Activated CD8-positive, alpha-beta T cell treated with anti-CD3 and anti-CD28 coated beads for 36 hours (primary cell): ENCODE measurements around the gene SLC35A2. TPM values are rescaled to one million over a fixed set of nuclear protein-coding genes. Genes with fewer than 3 reads are reported as not detected.
A peak's percentile ranks its signal among the peaks of the same experiment; 100 is the strongest.

Experiments used
- ATAC-seq: fragments of 200-7000 bp; cut with Tn5 transposase; one replicate; pipeline ENCODE4 v1.10.0; 2021; ENCODE audit warnings: mild to moderate bottlenecking, moderate library complexity
- CTCF ChIA-PET: fragments of 350-600 bp; sonication (Branson Sonifier 250); formaldehyde crosslinking; loops from one replicate; lab custom pipeline; 2021; ENCODE audit warnings: antibody characterized with exemption; lab: Charles Lee
- POLR2A ChIA-PET: fragments of 350-600 bp; sonication (Branson Sonifier 250); formaldehyde crosslinking; loops from one replicate; lab custom pipeline; 2021; ENCODE audit warnings: antibody characterized with exemption; lab: Charles Lee
- DNase-seq: peaks from one replicate; pipeline ENCODE4 v3.0.0-alpha.2; 2020
- H3K27ac Mint-ChIP-seq: one replicate; pipeline ENCODE4 v1.8.0; 2021; ENCODE audit warnings: mild to moderate bottlenecking, mixed read lengths
- H3K27me3 Mint-ChIP-seq: one replicate; pipeline ENCODE4 v1.8.0; 2021; ENCODE audit warnings: mixed read lengths
- H3K36me3 Mint-ChIP-seq: one replicate; pipeline ENCODE4 v1.8.0; 2021; ENCODE audit warnings: low read depth, mixed read lengths
- H3K4me1 Mint-ChIP-seq: one replicate; pipeline ENCODE4 v1.8.0; 2021; ENCODE audit warnings: low read depth, mixed read lengths
- H3K4me3 Mint-ChIP-seq: one replicate; pipeline ENCODE4 v1.8.0; 2021; ENCODE audit warnings: mild to moderate bottlenecking, moderate library complexity, mixed read lengths
- H3K9me3 Mint-ChIP-seq: one replicate; pipeline ENCODE4 v1.8.0; 2021; ENCODE audit warnings: mixed read lengths
- intact Hi-C: fragments of 100-400 bp; cut with micrococcal nuclease; formaldehyde crosslinking; loops from one replicate; pipeline ENCODE4 v1.10.0; 2022
- total RNA-seq, 2 experiments: library from RNA; stranded (reverse); gene quantifications; one replicate each; pipeline ENCODE4 v1.2.3, GENCODE V29; 2021
- TF ChIP-seq, protein P1 (sequence below): fragments of 200-600 bp; IDR thresholded peaks from one replicate; pipeline ENCODE4 v1.8.0; 2022; ENCODE audit warnings: antibody characterized with exemption, mild to moderate bottlenecking

SLC35A2 gene
- total RNA-seq, 2 experiments from 2014 or later = 14.7 to 15.0 TPM

DNA sequence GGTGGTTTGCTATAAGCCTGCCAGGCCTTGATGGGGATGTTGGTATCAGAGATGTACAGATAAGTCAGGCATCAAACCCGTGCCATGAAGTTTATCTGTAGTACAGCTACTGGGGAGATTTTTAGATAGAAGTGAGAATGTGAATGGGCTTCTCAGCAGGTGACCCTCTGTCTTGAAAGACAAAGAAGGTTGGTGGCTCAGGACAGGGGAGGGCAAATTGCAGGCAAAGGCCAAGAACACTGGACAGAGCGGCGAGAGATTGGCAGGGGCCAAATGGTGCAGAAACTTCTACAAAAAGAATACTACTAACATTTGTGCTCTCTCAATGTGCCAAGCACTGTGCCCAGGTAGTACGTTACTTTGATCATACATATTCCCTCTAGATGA is 9.3 kb upstream of the SLC35A2 start:
- intact Hi-C loops = no loop called here
- ATAC-seq (no peak), DNase-seq (no peak)

DNA sequence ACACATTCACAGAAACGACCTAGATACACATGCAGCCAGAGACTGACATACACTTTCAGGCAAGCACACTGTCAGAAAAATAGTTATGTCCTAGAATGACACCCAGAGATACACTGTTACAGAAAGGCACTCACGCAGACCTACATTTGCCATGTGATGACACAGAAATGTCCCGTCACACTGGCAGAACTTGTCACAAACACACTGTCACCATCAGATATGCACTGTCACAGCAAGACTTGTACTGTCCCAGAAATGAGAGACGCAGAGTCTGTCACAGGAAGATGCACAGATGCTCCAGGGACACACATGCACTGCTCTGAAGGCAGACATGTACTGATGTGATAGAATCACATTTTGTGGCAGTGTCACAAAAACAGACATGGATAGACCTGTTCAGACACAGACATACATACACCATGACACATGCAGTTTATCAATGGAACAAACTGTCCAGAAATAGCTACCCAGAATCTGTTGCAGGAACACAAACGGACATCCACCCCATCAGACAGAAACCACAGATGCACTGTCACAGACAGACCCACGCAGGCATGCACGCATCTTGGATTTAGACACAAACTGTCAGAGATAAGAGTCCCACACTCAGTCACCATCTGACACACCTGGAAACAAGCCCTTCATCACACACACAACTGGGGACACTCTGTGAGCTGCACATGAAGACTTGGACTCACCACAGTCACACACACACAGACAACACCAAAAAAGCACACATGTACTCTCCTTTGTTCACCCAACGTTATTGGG is 8.7 kb upstream of the SLC35A2 start:
- Mint-ChIP-seq H3K4me3 (peak overlapping the region; percentile 96), H3K27ac (peak overlapping the region; percentile 98), H3K4me1 (peaks cover 41% of the 10 kb centered on the region), H3K9me3 (no peaks in the 10 kb centered on the region), H3K36me3 (peaks cover 61% of the 10 kb centered on the region), H3K27me3 (no peaks in the 10 kb centered on the region)
- POLR2A ChIA-PET = interaction anchor here (0.8 to 8.2 kb wide), 7 partner anchors 8 to 19 kb away, joined by 3 to 172 read pairs (median 5); partner anchors contain the start of gene SLC35A2
- intact Hi-C loops = loop anchor here (1.0 kb wide), 1 partner anchor 17 kb away; no protein-coding TSS in a partner anchor
- TF ChIP-seq, protein P1, sequence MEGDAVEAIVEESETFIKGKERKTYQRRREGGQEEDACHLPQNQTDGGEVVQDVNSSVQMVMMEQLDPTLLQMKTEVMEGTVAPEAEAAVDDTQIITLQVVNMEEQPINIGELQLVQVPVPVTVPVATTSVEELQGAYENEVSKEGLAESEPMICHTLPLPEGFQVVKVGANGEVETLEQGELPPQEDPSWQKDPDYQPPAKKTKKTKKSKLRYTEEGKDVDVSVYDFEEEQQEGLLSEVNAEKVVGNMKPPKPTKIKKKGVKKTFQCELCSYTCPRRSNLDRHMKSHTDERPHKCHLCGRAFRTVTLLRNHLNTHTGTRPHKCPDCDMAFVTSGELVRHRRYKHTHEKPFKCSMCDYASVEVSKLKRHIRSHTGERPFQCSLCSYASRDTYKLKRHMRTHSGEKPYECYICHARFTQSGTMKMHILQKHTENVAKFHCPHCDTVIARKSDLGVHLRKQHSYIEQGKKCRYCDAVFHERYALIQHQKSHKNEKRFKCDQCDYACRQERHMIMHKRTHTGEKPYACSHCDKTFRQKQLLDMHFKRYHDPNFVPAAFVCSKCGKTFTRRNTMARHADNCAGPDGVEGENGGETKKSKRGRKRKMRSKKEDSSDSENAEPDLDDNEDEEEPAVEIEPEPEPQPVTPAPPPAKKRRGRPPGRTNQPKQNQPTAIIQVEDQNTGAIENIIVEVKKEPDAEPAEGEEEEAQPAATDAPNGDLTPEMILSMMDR = no peak
- CTCF ChIA-PET = interaction anchor here (0.8 to 1.0 kb wide), 3 partner anchors 15 to 26 kb away, joined by 3 to 4 read pairs (median 4); no protein-coding TSS in a partner anchor
- ATAC-seq (peak; percentile 14), DNase-seq (peak; percentile 59)

More for the DNA sequence above, 9.3 kb upstream of the SLC35A2 start:
- Mint-ChIP-seq H3K27ac (peak overlapping the region; percentile 98), H3K4me3 (peak overlapping the region; percentile 96), H3K4me1 (peaks cover 46% of the 10 kb centered on the region), H3K9me3 (no peaks in the 10 kb centered on the region), H3K27me3 (no peaks in the 10 kb centered on the region), H3K36me3 (peaks cover 61% of the 10 kb centered on the region)
- ChIA-PET POLR2A (interaction anchor here (0.8 to 8.2 kb wide), 5 partner anchors 9 to 19 kb away, joined by 3 to 172 read pairs (median 7); partner anchors contain the start of gene SLC35A2), CTCF (interaction anchor here (0.8 kb wide), 1 partner anchor 25 kb away, joined by 3 read pairs; no protein-coding TSS in a partner anchor)
- TF ChIP-seq, protein P1 = no peak

DNA sequence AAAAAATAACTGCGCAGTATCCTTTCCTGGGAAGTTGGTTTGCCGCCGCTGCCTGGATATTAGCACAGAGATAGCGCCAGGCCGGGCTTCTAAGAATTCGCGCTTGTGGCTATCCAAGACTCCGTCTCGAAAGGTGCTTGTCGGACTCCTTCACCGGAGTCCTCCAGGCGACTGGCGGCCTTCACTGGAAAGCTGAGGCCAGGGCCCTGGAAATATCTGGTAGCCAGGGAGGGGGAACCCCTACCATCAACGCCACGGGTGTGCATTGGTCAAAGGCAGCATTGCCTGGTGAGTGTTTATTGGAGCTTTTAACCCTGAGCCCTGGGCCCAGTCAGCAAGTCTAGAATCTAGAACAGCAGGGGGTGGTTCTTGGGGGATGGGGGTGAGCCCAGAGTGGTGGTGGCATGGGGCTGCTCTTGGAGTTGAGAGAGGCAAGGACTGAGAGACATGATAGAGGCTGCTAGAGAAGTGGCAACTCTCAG is 8.0 kb upstream of the SLC35A2 start:
- no peaks in the 10 kb centered on the region for H3K9me3 Mint-ChIP-seq
- peaks cover 42% of the 10 kb centered on the region for H3K4me1 Mint-ChIP-seq
- TF ChIP-seq, protein P1 = no peak
- ATAC-seq (peak; percentile 40), DNase-seq (peak; percentile 71)
- H3K27me3 Mint-ChIP-seq = no peaks in the 10 kb centered on the region
- intact Hi-C loops = loop anchor here (1.0 kb wide), 1 partner anchor 18 kb away; no protein-coding TSS in a partner anchor
- CTCF ChIA-PET = interaction anchor here (0.6 to 1.0 kb wide), 3 partner anchors 15 to 35 kb away, joined by 3 to 4 read pairs (median 4); no protein-coding TSS in a partner anchor
- H3K36me3 Mint-ChIP-seq = peaks cover 66% of the 10 kb centered on the region
- peak overlapping the region; percentile 96 for H3K4me3 Mint-ChIP-seq
- peak overlapping the region; percentile 98 for H3K27ac Mint-ChIP-seq
- POLR2A ChIA-PET = interaction anchor here (0.6 to 8.2 kb wide), 7 partner anchors 9 to 318 kb away, joined by 3 to 172 read pairs (median 4); partner anchors contain the start of gene OTUD5

DNA sequence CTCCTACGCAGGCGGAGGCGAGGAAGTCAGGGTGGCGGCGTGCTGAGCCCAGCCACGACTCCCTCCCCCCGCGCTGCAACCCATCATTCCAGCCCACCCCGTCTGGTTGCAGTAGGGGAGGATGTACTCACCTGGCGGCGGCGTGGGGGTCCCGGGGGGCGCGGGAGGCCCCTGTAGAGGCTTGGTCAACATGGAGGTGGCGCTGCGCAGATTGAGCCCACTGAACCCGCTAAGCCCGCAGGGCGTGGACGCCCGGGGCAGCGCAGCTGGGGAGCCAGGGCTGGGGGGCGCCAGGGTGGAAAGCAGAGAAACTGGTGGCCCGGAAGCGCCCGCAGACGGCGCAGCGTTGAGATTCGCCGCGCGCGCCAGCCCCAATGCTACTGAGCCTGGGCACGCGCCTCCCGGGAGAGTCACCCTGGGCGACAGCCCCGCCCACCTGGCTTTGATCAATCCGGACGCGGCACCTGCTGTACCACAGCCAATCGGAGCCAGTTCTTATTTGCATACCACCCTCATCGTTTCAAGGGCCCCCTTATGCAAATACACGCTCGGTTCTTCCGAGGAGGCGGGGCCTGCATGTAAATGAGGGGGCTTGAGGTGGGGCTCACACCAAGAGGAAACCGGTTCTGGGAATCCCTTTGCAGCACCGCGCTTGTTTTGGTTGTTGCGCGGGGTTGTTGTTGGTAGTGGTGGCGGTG is 7.3 kb upstream of the SLC35A2 start, which contains the start of gene PIM2:
PIM2 (minus strand) TSS at position 382 of the 698 bp plus-strand sequence; CDS start at position 192, 190 bp downstream.
- peak within 1 kb of the TSS; percentile 96 for H3K4me3 Mint-ChIP-seq
- H3K4me1 Mint-ChIP-seq = peaks cover 43% of the 10 kb centered on the region
- peaks cover 66% of the 10 kb centered on the region for H3K36me3 Mint-ChIP-seq
- intact Hi-C loops = loop anchor here (1.0 kb wide), 1 partner anchor 19 kb away; no protein-coding TSS in a partner anchor
- POLR2A ChIA-PET = interaction anchor here (0.6 to 8.2 kb wide), 7 partner anchors 9 to 317 kb away, joined by 3 to 172 read pairs (median 4); partner anchors contain the start of gene OTUD5
- no peaks in the 10 kb centered on the region for H3K27me3 Mint-ChIP-seq
- CTCF ChIA-PET = interaction anchor here (0.6 to 1.0 kb wide), 3 partner anchors 16 to 36 kb away, joined by 3 to 4 read pairs (median 4); no protein-coding TSS in a partner anchor
- H3K9me3 Mint-ChIP-seq = no peaks in the 10 kb centered on the region
- TF ChIP-seq, protein P1 = no peak
- peak; percentile 94 for DNase-seq
- peak; percentile 69 for ATAC-seq
- H3K27ac Mint-ChIP-seq = peak within 1 kb of the TSS; percentile 98
